Smooth muscle cell (in vitro differentiated cells): ENCODE data around the gene HECW1. TPM values are rescaled to one million over a fixed set of nuclear protein-coding genes. Genes with fewer than 3 reads are reported as not detected.

ENCODE experiments used
- DNase-seq: peaks from one replicate; lab custom pipeline; 2025; ENCODE audit not compliant: unreplicated experiment; lab: John Stamatoyannopoulos, UW
- H2AFZ ChIP-seq: fragments of 200-600 bp; sonication (generic); 2 replicates; pipeline ENCODE4 v1.6.0; 2016; ENCODE audit warnings: antibody characterized with exemption, low read depth, mild to moderate bottlenecking
- H3F3A ChIP-seq: fragments of 200-600 bp; sonication (generic); 2 replicates; pipeline ENCODE4 v1.6.0; 2017; ENCODE audit warnings: antibody characterized with exemption, low read depth
- H3K27ac ChIP-seq: fragments of 200-600 bp; sonication (generic); 2 replicates; pipeline ENCODE4 v1.5.1; 2016; ENCODE audit warnings: low read depth, mild to moderate bottlenecking
- H3K27me3 ChIP-seq: fragments of 200-600 bp; sonication (generic); 2 replicates; pipeline ENCODE4 v1.6.1; 2016; ENCODE audit warnings: low read depth, mild to moderate bottlenecking
- H3K36me3 ChIP-seq: fragments of 200-600 bp; sonication (generic); 2 replicates; pipeline ENCODE4 v1.5.1; 2016; ENCODE audit warnings: low read depth
- H3K4me1 ChIP-seq: fragments of 200-600 bp; sonication (generic); 2 replicates; pipeline ENCODE4 v1.5.1; 2016; ENCODE audit warnings: low read depth
- H3K4me2 ChIP-seq: fragments of 200-600 bp; sonication (generic); 2 replicates; pipeline ENCODE4 v1.6.0; 2016; ENCODE audit warnings: mild to moderate bottlenecking
- H3K4me3 ChIP-seq: fragments of 200-600 bp; sonication (generic); 2 replicates; pipeline ENCODE4 v1.5.1; 2016; ENCODE audit warnings: mild to moderate bottlenecking
- H3K79me2 ChIP-seq: fragments of 200-600 bp; sonication (generic); 2 replicates; pipeline ENCODE4 v1.6.0; 2016; ENCODE audit warnings: low read depth, mild to moderate bottlenecking
- H3K9ac ChIP-seq: fragments of 200-600 bp; sonication (generic); 2 replicates; pipeline ENCODE4 v1.6.0; 2016; ENCODE audit warnings: low read depth
- H3K9me3 ChIP-seq: fragments of 200-600 bp; sonication (generic); replicated peaks from 2 replicates; pipeline ENCODE4 v1.5.1; 2016; ENCODE audit warnings: low read depth
- H4K20me1 ChIP-seq: fragments of 200-600 bp; sonication (generic); 2 replicates; pipeline ENCODE4 v1.6.0; 2016; ENCODE audit warnings: low read depth
- CTCF ChIP-seq: fragments of 200-600 bp; sonication (generic); IDR thresholded peaks from 2 replicates; pipeline ENCODE4 v1.5.1; 2017; ENCODE audit warnings: borderline replicate concordance, mild to moderate bottlenecking, antibody characterized with exemption; ENCODE audit not compliant: insufficient read depth, poor library complexity, severe bottlenecking
- WGBS: methylation state at CpG from one replicate; pipeline ENCODE4 v1.1.7; 2016; ENCODE audit warnings: low lambda C conversion rate; 5-methylcytosine and 5-hydroxymethylcytosine counted together
- polyA plus RNA-seq: library from polyadenylated mRNA; unstranded; fragments of >200 nt; fragmentation: Nextera tagmentation; extraction: Ambion mirVana; gene quantifications from 2 replicates; pipeline ENCODE4 v1.2.1, GENCODE V29; 2016
- total RNA-seq: library from RNA; depleted of rRNA; stranded (reverse); fragments of >200 nt; gene quantifications from 2 replicates; pipeline ENCODE4 v1.2.3, GENCODE V29; 2014

Gene HECW1
- total and polyA plus RNA-seq, 2 experiments from 2014 or later, result 0.09 to 0.49 TPM

- no peak overlapping the region for H3K4me2 ChIP-seq
- H3K9me3 ChIP-seq, result no peaks in the 10 kb centered on the region
- no peaks in the 10 kb centered on the region for H3K79me2 ChIP-seq
- no peak for TF ChIP-seq CTCF
- no peak overlapping the region for H3K27ac ChIP-seq
- no peaks in the 10 kb centered on the region for H3K4me1 ChIP-seq
- H4K20me1 ChIP-seq, result no peaks in the 10 kb centered on the region
- WGBS, result 85% methylated on average over 4 of the region's 4 CpGs
- H3K36me3 ChIP-seq, result no peaks in the 10 kb centered on the region
- no peak overlapping the region for H2AFZ ChIP-seq
- no peaks in the 10 kb centered on the region for H3F3A ChIP-seq
- no peak overlapping the region for H3K9ac ChIP-seq
- no peak overlapping the region for H3K4me3 ChIP-seq
- no peaks in the 10 kb centered on the region for H3K27me3 ChIP-seq
- no peak for DNase-seq
Observed at GRCh38 chr7:43155636-43156035, 43.2 kb downstream of the HECW1 start.

- Histone ChIP-seq H3K4me3 (no peak overlapping the region), H3K27ac (no peak overlapping the region), H3K79me2 (no peaks in the 10 kb centered on the region), H3K9ac (no peak overlapping the region), H3K36me3 (no peaks in the 10 kb centered on the region), H3K27me3 (no peaks in the 10 kb centered on the region), H4K20me1 (no peaks in the 10 kb centered on the region), H3K4me2 (no peak overlapping the region), H3K4me1 (no peaks in the 10 kb centered on the region), H3F3A (no peaks in the 10 kb centered on the region), H3K9me3 (no peaks in the 10 kb centered on the region), H2AFZ (no peak overlapping the region)
- TF ChIP-seq CTCF, result no peak
- no peak for DNase-seq
- WGBS, result 96% methylated on average over 3 of the region's 3 CpGs
Observed at GRCh38 chr7:43163885-43164284, 51.4 kb downstream of the HECW1 start.

- WGBS, result 22% methylated on average over 4 of the region's 4 CpGs
- no peak for DNase-seq
- H3F3A ChIP-seq, result no peaks in the 10 kb centered on the region
- no peak for TF ChIP-seq CTCF
- H3K79me2 ChIP-seq, result no peaks in the 10 kb centered on the region
- H2AFZ ChIP-seq, result no peak overlapping the region
- H4K20me1 ChIP-seq, result no peaks in the 10 kb centered on the region
- no peaks in the 10 kb centered on the region for H3K4me1 ChIP-seq
- no peak overlapping the region for H3K9ac ChIP-seq
- no peaks in the 10 kb centered on the region for H3K36me3 ChIP-seq
- no peaks in the 10 kb centered on the region for H3K27me3 ChIP-seq
- H3K4me3 ChIP-seq, result no peak overlapping the region
- H3K27ac ChIP-seq, result peak overlapping the region; percentile 76
- no peaks in the 10 kb centered on the region for H3K9me3 ChIP-seq
- no peak overlapping the region for H3K4me2 ChIP-seq
Observed at GRCh38 chr7:43164757-43165156, 52.3 kb downstream of the HECW1 start.

GRCh38 chr7:43166686-43167085 is 54.2 kb downstream of the HECW1 start:
- WGBS, result 91% methylated on average over 3 of the region's 3 CpGs
- TF ChIP-seq CTCF, result no peak
- Histone ChIP-seq H2AFZ (no peak overlapping the region), H3K4me3 (no peak overlapping the region), H3K4me1 (no peaks in the 10 kb centered on the region), H4K20me1 (no peaks in the 10 kb centered on the region), H3K27ac (no peak overlapping the region), H3K9ac (no peak overlapping the region), H3K27me3 (no peaks in the 10 kb centered on the region), H3K9me3 (no peaks in the 10 kb centered on the region), H3K36me3 (no peaks in the 10 kb centered on the region), H3K4me2 (no peak overlapping the region), H3F3A (no peaks in the 10 kb centered on the region), H3K79me2 (no peaks in the 10 kb centered on the region)
- DNase-seq, result no peak
